Measurements from ENCODE around the gene LDB2.

Gene LDB2

GRCh38 chr4:16694173-16694883, 204.1 kb downstream of the LDB2 start:
- no peak for TF ChIP-seq CTCF (IDR thresholded peaks at IDR 0.05; ENCODE audit: low read depth, low read length)
- H3K4me3 ChIP-seq (ENCODE audit: low read depth, low read length), result no peak overlapping the region
- DNase-seq (ENCODE audit: low read depth, low spot score), result no peak
- in situ Hi-C loops (cut with HindIII; ENCODE audit: low sequenced_read_pairs), result no loop called here

- DNase-seq (ENCODE audit: low read depth, low spot score), result no peak
- H3K4me3 ChIP-seq (ENCODE audit: low read depth, low read length), result no peak overlapping the region
- TF ChIP-seq CTCF (IDR thresholded peaks at IDR 0.05; ENCODE audit: low read depth, low read length), result no peak
- in situ Hi-C loops (cut with HindIII; ENCODE audit: low sequenced_read_pairs), result no loop called here
These were observed 204.8 kb downstream of the LDB2 start for GRCh38 chr4:16693641-16694040.

- no peak for TF ChIP-seq CTCF (IDR thresholded peaks at IDR 0.05; ENCODE audit: low read depth, low read length)
- no peak for DNase-seq (ENCODE audit: low read depth, low spot score)
- no peak overlapping the region for H3K4me3 ChIP-seq (ENCODE audit: low read depth, low read length)
- in situ Hi-C loops (cut with HindIII; ENCODE audit: low sequenced_read_pairs), result no loop called here
These were observed 205.4 kb downstream of the LDB2 start for GRCh38 chr4:16692961-16693506.

GRCh38 chr4:16692524-16692923, 205.9 kb downstream of the LDB2 start:
- in situ Hi-C loops (cut with HindIII; ENCODE audit: low sequenced_read_pairs), result no loop called here
- DNase-seq (ENCODE audit: low read depth, low spot score), result no peak
- no peak for TF ChIP-seq CTCF (IDR thresholded peaks at IDR 0.05; ENCODE audit: low read depth, low read length)
- H3K4me3 ChIP-seq (ENCODE audit: low read depth, low read length), result no peak overlapping the region

- in situ Hi-C loops (cut with HindIII; ENCODE audit: low sequenced_read_pairs), result no loop called here
These were observed 206.4 kb downstream of the LDB2 start for GRCh38 chr4:16692046-16692445.

GRCh38 chr4:16691450-16691849, 207.0 kb downstream of the LDB2 start:
- H3K4me3 ChIP-seq (ENCODE audit: low read depth, low read length), result no peak overlapping the region
- TF ChIP-seq CTCF (IDR thresholded peaks at IDR 0.05; ENCODE audit: low read depth, low read length), result no peak
- DNase-seq (ENCODE audit: low read depth, low spot score), result no peak
- in situ Hi-C loops (cut with HindIII; ENCODE audit: low sequenced_read_pairs), result no loop called here

More at GRCh38 chr4:16692046-16692445, 206.4 kb downstream of the LDB2 start:
- no peak overlapping the region for H3K4me3 ChIP-seq (ENCODE audit: low read depth, low read length)
- TF ChIP-seq CTCF (IDR thresholded peaks at IDR 0.05; ENCODE audit: low read depth, low read length), result no peak
- no peak for DNase-seq (ENCODE audit: low read depth, low spot score)
